ENCODE results near the gene UCKL1.
"Not testable (repeated sequence)": the region's sequence is repeated elsewhere in the genome, so short reads cannot be mapped to it uniquely, and the experiment has no call there.

Gene UCKL1

GRCh38 chr20:63942969-63943807 lies 13.0 kb downstream of the UCKL1 start:
- DNase-seq = no peak

- DNase-seq = peak; percentile 42
Observed at GRCh38 chr20:63942250-63942951, 13.8 kb downstream of the UCKL1 start.

GRCh38 chr20:63941282-63942081 lies 14.7 kb downstream of the UCKL1 start:
- peak; percentile 86 for DNase-seq

- DNase-seq = no peak
Observed at GRCh38 chr20:63940472-63941266, 15.5 kb downstream of the UCKL1 start.

- DNase-seq = no peak
Observed at GRCh38 chr20:63940071-63940471, 16.1 kb downstream of the UCKL1 start.

GRCh38 chr20:63939061-63939935 lies 16.9 kb downstream of the UCKL1 start:
- DNase-seq = no peak

- DNase-seq = no peak
Observed at GRCh38 chr20:63937596-63937995, 18.6 kb downstream of the UCKL1 start.

- no peak for DNase-seq
Observed at GRCh38 chr20:63935447-63935846, 20.8 kb downstream of the UCKL1 start.

- DNase-seq = no peak
Observed at GRCh38 chr20:63934271-63935068, 21.7 kb downstream of the UCKL1 start.

- no peak for DNase-seq
Observed at GRCh38 chr20:63933646-63934045, 22.6 kb downstream of the UCKL1 start.

- DNase-seq = no peak
Observed at GRCh38 chr20:63932606-63933160, 23.5 kb downstream of the UCKL1 start.

GRCh38 chr20:63931735-63932134 lies 24.5 kb downstream of the UCKL1 start:
- no peak for DNase-seq

- no peak for DNase-seq
Observed at GRCh38 chr20:63930971-63931553, 25.2 kb downstream of the UCKL1 start.

- DNase-seq = not testable (repeated sequence)
Observed at GRCh38 chr20:63929473-63929883, 26.7 kb downstream of the UCKL1 start.

GRCh38 chr20:63929071-63929470 lies 27.1 kb downstream of the UCKL1 start:
- DNase-seq = no peak

- DNase-seq = no peak
Observed at GRCh38 chr20:63926298-63926697, 29.9 kb downstream of the UCKL1 start.

- no peak for DNase-seq
Observed at GRCh38 chr20:63924241-63924640, 32.0 kb downstream of the UCKL1 start.

- DNase-seq = no peak
Observed at GRCh38 chr20:63923651-63924050, 32.6 kb downstream of the UCKL1 start.

- DNase-seq = no peak
Observed at GRCh38 chr20:63920226-63920625, 36.0 kb downstream of the UCKL1 start.

- no peak for DNase-seq
Observed at GRCh38 chr20:63919130-63919529, 37.1 kb downstream of the UCKL1 start.

Measured in CD4-positive, alpha-beta T cell treated with Interleukin-12 subunit alpha and Interleukin-12 subunit beta, for 1 hour (primary cell).